ENCODE results near the gene CAMKK1. TPM values are rescaled to one million over a fixed set of nuclear protein-coding genes. Genes with fewer than 3 reads are reported as not detected.
A peak's percentile ranks its signal among the peaks of the same experiment; 100 is the strongest.

CAMKK1 gene
- total RNA-seq, 4 donors from 2014 or later, result 2.9 to 8.8 (median 4.4) TPM

GRCh38 chr17:3895354-3895753 lies 2.5 kb upstream of the CAMKK1 start:
- Histone ChIP-seq H3K4me3 (no peak overlapping the region), H3K9me3 (no peaks in the 10 kb centered on the region), H3K4me1 (peaks cover 55 to 63% (median 58%) of the 10 kb centered on the region in 4 donors), H3K36me3 (no peaks in the 10 kb centered on the region), H3K27ac (replicated peaks in 1 of 4) (peak overlapping the region; percentile 82 to 91 (median 88)), H3K27me3 (no peaks in the 10 kb centered on the region)
- TF ChIP-seq POLR2AphosphoS5 (IDR thresholded peaks at IDR 0.05) (no peak), CTCF (IDR thresholded peaks at IDR 0.05) (no peak), EP300 (IDR thresholded peaks at IDR 0.05) (no peak), POLR2A (IDR thresholded peaks at IDR 0.05; ENCODE audit: low read depth) (no peak)
- WGBS, result 98% methylated on average over 3 of the region's 3 CpGs
- intact Hi-C loops (cut with DNase I), result no loop called here
- no peak for DNase-seq (ENCODE audit: extremely low spot score)

GRCh38 chr17:3894911-3895343 lies 2.1 kb upstream of the CAMKK1 start:
- Histone ChIP-seq H3K4me1 (peaks cover 59 to 67% (median 62%) of the 10 kb centered on the region in 4 donors), H3K36me3 (no peaks in the 10 kb centered on the region), H3K4me3 (no peak overlapping the region), H3K27me3 (no peaks in the 10 kb centered on the region), H3K27ac (replicated peaks in 1 of 4) (peak overlapping the region; percentile 82 to 91 (median 88)), H3K9me3 (no peaks in the 10 kb centered on the region)
- WGBS, result 29% methylated on average over 2 of the region's 2 CpGs
- TF ChIP-seq CTCF (IDR thresholded peaks at IDR 0.05) (no peak), POLR2AphosphoS5 (IDR thresholded peaks at IDR 0.05) (peak; percentile 47 to 63)
- intact Hi-C loops (cut with DNase I), result no loop called here
- no peak for DNase-seq (ENCODE audit: extremely low spot score)

GRCh38 chr17:3894188-3894587 lies 1.3 kb upstream of the CAMKK1 start:
- Histone ChIP-seq H3K4me3 (no peak overlapping the region), H3K4me1 (peaks cover 67 to 74% (median 70%) of the 10 kb centered on the region in 4 donors), H3K36me3 (no peaks in the 10 kb centered on the region), H3K9me3 (no peaks in the 10 kb centered on the region), H3K27me3 (no peaks in the 10 kb centered on the region), H3K27ac (replicated peaks in 1 of 4) (peak overlapping the region; percentile 82 to 91 (median 88))
- TF ChIP-seq CTCF (IDR thresholded peaks at IDR 0.05) (no peak), POLR2AphosphoS5 (IDR thresholded peaks at IDR 0.05) (no peak), EP300 (IDR thresholded peaks at IDR 0.05) (no peak), POLR2A (IDR thresholded peaks at IDR 0.05; ENCODE audit: low read depth) (no peak)
- no peak for DNase-seq (ENCODE audit: extremely low spot score)
- intact Hi-C loops (cut with DNase I), result no loop called here
- 87% methylated on average over 5 of the region's 5 CpGs for WGBS

- Histone ChIP-seq H3K27ac (replicated peaks in 1 of 4) (peak overlapping the region; percentile 82 to 91 (median 88)), H3K36me3 (no peaks in the 10 kb centered on the region), H3K4me3 (peak overlapping the region; percentile 60 to 88 (median 74)), H3K9me3 (no peaks in the 10 kb centered on the region), H3K4me1 (peaks cover 71 to 79% (median 74%) of the 10 kb centered on the region in 4 donors), H3K27me3 (no peaks in the 10 kb centered on the region)
- TF ChIP-seq POLR2A (IDR thresholded peaks at IDR 0.05; ENCODE audit: low read depth) (no peak), EP300 (IDR thresholded peaks at IDR 0.05) (no peak), POLR2AphosphoS5 (IDR thresholded peaks at IDR 0.05) (no peak), CTCF (IDR thresholded peaks at IDR 0.05) (no peak)
- DNase-seq (ENCODE audit: extremely low spot score), result no peak
- WGBS, result 64% methylated on average over 7 of the region's 7 CpGs
- intact Hi-C loops (cut with DNase I), result no loop called here
Observed at GRCh38 chr17:3893720-3894116, 865 bp upstream of the CAMKK1 start.
